GM12872 (cell line): ENCODE measurements around the gene CXXC5.

Experiments
- CTCF ChIP-seq: IDR thresholded peaks from 3 replicates; pipeline ENCODE4 v1.5.1; 2011; ENCODE audit warnings: low read depth, mild to moderate bottlenecking, low read length, moderate library complexity; ENCODE audit not compliant: insufficient read depth

Gene CXXC5

DNA sequence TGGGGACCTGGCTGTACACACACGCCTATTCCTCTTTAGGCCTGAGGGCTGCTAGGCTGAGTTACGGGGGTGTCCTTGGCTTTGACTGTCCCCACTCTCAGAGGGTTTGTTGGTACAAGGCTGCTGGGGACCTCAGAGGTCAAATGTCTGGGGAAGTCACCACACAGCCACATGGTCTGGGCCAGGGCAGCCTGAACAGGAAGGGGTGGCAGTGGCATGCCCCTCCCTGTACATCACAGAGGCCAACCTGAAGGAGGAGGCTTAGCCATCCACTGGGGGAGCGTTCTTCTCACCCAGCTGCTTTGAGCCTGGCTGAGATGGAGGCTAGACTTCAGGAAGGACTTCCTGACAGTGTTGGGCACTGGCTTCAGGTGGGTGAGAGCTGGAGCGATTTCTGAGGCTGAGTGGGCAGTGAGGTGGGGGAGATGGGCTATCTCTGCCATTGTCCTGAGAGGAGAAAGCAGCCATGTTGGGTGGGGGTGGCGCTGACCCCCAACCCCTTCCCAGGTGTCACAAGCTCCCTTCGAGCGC, 36.3 kb downstream of the CXXC5 start:
- no peak for TF ChIP-seq CTCF

GRCh38 chr5:139684881-139685749, 37.0 kb downstream of the CXXC5 start:
- TF ChIP-seq CTCF = 0 out of 3 replicates have a peak, but pooled peaks have one; percentile 18

DNA sequence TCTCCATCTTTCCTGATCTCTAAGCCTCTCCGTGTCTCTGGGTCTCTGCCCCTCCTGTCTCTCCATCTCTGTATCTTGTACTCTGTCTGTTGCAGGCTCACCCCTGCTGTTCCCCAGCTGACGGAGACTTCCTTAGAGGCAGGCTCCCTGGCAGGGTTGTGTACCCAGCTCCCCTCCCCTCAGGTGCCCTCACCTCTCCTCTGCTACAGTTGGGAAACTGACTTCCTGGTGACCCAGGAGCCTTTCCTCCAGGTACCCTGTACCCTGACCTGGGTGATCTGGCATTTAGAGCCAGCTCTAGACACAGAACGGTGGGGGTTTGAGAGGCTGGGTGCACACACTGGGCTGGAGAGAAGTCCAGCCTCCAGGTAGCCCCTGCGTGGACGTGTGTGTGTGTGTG, 37.7 kb downstream of the CXXC5 start:
- no peak for TF ChIP-seq CTCF

DNA sequence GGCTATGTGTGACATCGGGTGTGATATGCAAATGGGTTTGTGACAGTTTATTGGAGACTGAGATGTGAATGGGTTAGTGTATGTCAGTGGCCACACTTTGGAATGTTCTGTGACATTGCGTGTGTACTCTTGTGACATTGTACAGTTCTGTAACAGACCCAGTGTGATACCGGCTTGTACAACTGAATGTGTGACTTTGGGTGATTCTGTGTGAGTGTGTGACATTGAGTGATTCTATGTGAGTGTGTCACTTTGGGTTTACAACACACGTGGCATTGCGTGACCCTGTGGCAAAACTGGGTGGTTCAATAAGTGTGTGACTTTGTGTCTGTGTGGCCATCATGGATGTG, 38.2 kb downstream of the CXXC5 start:
- TF ChIP-seq CTCF = no peak

- TF ChIP-seq CTCF = no peak
These were observed 38.7 kb downstream of the CXXC5 start for GRCh38 chr5:139686706-139687441.

DNA sequence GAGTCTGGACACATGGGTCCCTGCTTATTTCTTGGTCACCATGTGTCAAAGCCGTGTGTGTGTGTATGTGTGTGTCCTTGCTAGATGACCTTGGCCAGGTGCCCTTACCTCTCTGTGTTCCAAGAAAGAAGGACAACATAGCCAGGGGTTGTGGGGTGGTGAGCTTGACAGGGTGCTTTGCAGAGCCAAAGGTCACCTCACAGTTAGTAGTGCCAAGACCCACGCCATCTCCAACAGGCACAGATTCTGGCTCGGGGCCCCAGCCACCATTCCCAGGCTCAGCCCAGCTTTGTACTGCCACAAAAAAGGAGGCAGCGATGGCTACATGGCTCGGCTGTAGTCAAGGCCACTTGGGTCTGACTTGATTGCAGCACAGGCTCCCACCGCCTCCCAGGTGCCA, 39.5 kb downstream of the CXXC5 start:
- TF ChIP-seq CTCF = no peak

GRCh38 chr5:139688088-139688702, 40.0 kb downstream of the CXXC5 start:
- TF ChIP-seq CTCF = no peak
